GM23338 (cell line): Measurements from ENCODE around the gene EHD2. TPM values are rescaled to one million over a fixed set of nuclear protein-coding genes. Genes with fewer than 3 reads are reported as not detected.
A peak's percentile ranks its signal among the peaks of the same experiment; 100 is the strongest.

Experiments
- ATAC-seq: fragments of 200-7000 bp; cut with Tn5 transposase; 3 replicates; pipeline ENCODE4 v1.9.1; 2020
- DNase-seq: peaks from one replicate; pipeline ENCODE4 v3.0.0-alpha.2; 2015; ENCODE audit warnings: low spot score
- H2AFZ ChIP-seq: fragments of 200-600 bp; sonication (generic); 2 replicates; pipeline ENCODE4 v1.8.0; 2016; ENCODE audit warnings: antibody characterized with exemption, mild to moderate bottlenecking, moderate library complexity
- H3F3A ChIP-seq: fragments of 200-600 bp; sonication (generic); replicated peaks from 2 replicates; pipeline ENCODE4 v1.8.0; 2017; ENCODE audit warnings: antibody characterized with exemption, mixed run types, low read depth
- H3K27ac ChIP-seq: fragments of 200-600 bp; sonication (generic); 2 replicates; pipeline ENCODE4 v1.6.1; 2016; ENCODE audit warnings: low read depth
- H3K27me3 ChIP-seq: fragments of 200-600 bp; sonication (generic); 2 replicates; pipeline ENCODE4 v1.8.0; 2016; ENCODE audit warnings: mild to moderate bottlenecking, mixed run types, moderate library complexity; ENCODE audit not compliant: insufficient read depth
- H3K36me3 ChIP-seq: fragments of 200-600 bp; sonication (generic); 2 replicates; pipeline ENCODE4 v1.8.0; 2016; ENCODE audit warnings: mild to moderate bottlenecking; ENCODE audit not compliant: insufficient read depth
- H3K4me1 ChIP-seq: fragments of 200-600 bp; sonication (generic); 2 replicates; pipeline ENCODE4 v1.8.0; 2016; ENCODE audit warnings: mild to moderate bottlenecking, moderate library complexity; ENCODE audit not compliant: insufficient read depth
- H3K4me2 ChIP-seq: fragments of 200-600 bp; sonication (generic); 2 replicates; pipeline ENCODE4 v1.7.1; 2017; ENCODE audit warnings: mixed run types
- H3K4me3 ChIP-seq: fragments of 200-600 bp; sonication (generic); 2 replicates; pipeline ENCODE4 v1.6.1; 2016; ENCODE audit warnings: mixed run types
- H3K79me2 ChIP-seq: fragments of 200-600 bp; sonication (generic); replicated peaks from 2 replicates; pipeline ENCODE4 v1.8.0; 2017; ENCODE audit warnings: mild to moderate bottlenecking; ENCODE audit not compliant: insufficient read depth
- H3K9me2 ChIP-seq: fragments of 200-600 bp; sonication (generic); 2 replicates; pipeline ENCODE4 v1.8.0; 2017; ENCODE audit not compliant: insufficient read depth
- H4K20me1 ChIP-seq: fragments of 200-600 bp; sonication (generic); replicated peaks from 2 replicates; pipeline ENCODE4 v1.8.0; 2017; ENCODE audit warnings: mild to moderate bottlenecking; ENCODE audit not compliant: insufficient read depth
- H3K27ac Mint-ChIP-seq: 2 replicates; pipeline ENCODE4 v1.8.0; 2020; ENCODE audit warnings: inconsistent platforms, mild to moderate bottlenecking, moderate library complexity, mixed read lengths
- H3K27me3 Mint-ChIP-seq: 3 replicates; pipeline ENCODE4 v1.8.0; 2022; ENCODE audit warnings: low read depth, mild to moderate bottlenecking, moderate library complexity, mixed read lengths, inconsistent platforms; ENCODE audit not compliant: insufficient read depth, poor library complexity
- H3K36me3 Mint-ChIP-seq: 3 replicates; pipeline ENCODE4 v1.8.0; 2021; ENCODE audit warnings: low read depth, mild to moderate bottlenecking, inconsistent platforms, moderate library complexity, mixed read lengths
- H3K4me1 Mint-ChIP-seq: 3 replicates; pipeline ENCODE4 v1.8.0; 2020; ENCODE audit warnings: mild to moderate bottlenecking, inconsistent platforms, mixed read lengths
- H3K4me3 Mint-ChIP-seq: 3 replicates; pipeline ENCODE4 v1.8.0; 2021; ENCODE audit warnings: moderate library complexity, mild to moderate bottlenecking, inconsistent platforms, mixed read lengths
- H3K9me3 Mint-ChIP-seq: 3 replicates; pipeline ENCODE4 v1.8.0; 2020; ENCODE audit warnings: moderate library complexity, mild to moderate bottlenecking, inconsistent platforms, mixed read lengths
- CREB1 ChIP-seq: fragments of 250-450 bp; sonication (Bioruptor Pico); IDR thresholded peaks from 2 replicates; pipeline ENCODE4 v1.5.0; 2020; ENCODE audit warnings: low read depth, mild to moderate bottlenecking, moderate library complexity
- EZH2 ChIP-seq: fragments of 200-600 bp; sonication (generic); IDR thresholded peaks from one replicate; pipeline ENCODE4 v1.8.0; 2017; ENCODE audit warnings: antibody characterized with exemption, mild to moderate bottlenecking, low read depth; ENCODE audit not compliant: unreplicated experiment
- EZH2phosphoT487 ChIP-seq: fragments of 200-600 bp; sonication (generic); IDR thresholded peaks from one replicate; pipeline ENCODE4 v1.8.1; 2018; ENCODE audit warnings: antibody characterized with exemption; ENCODE audit not compliant: unreplicated experiment
- JUNB ChIP-seq: IDR thresholded peaks from one replicate; pipeline ENCODE4 v1.6.1; 2016; ENCODE audit warnings: antibody characterized with exemption; ENCODE audit not compliant: unreplicated experiment
- NANOG ChIP-seq: IDR thresholded peaks from 2 replicates; pipeline ENCODE4 v1.6.1; 2016; ENCODE audit warnings: antibody characterized with exemption, borderline replicate concordance
- POLR2AphosphoS5 ChIP-seq: IDR thresholded peaks from 2 replicates; pipeline ENCODE4 v1.6.1; 2016; ENCODE audit warnings: antibody characterized with exemption, low read depth
- REST ChIP-seq: IDR thresholded peaks from one replicate; pipeline ENCODE4 v1.6.1; 2018; ENCODE audit warnings: antibody characterized with exemption; ENCODE audit not compliant: unreplicated experiment
- ZNF114 ChIP-seq: fragments of 250-450 bp; sonication (Bioruptor Pico); IDR thresholded peaks from 2 replicates; pipeline ENCODE4 v1.5.0; 2020; ENCODE audit warnings: mild to moderate bottlenecking, moderate library complexity
- ZNF331 ChIP-seq: fragments of 250-450 bp; sonication (Bioruptor Pico); IDR thresholded peaks from 2 replicates; pipeline ENCODE4 v1.5.0; 2020; ENCODE audit warnings: low read depth, mild to moderate bottlenecking, moderate library complexity
- ZNF462 ChIP-seq: fragments of 250-450 bp; sonication (Bioruptor Pico); IDR thresholded peaks from 2 replicates; pipeline ENCODE4 v1.5.0; 2020; ENCODE audit warnings: mild to moderate bottlenecking, moderate library complexity
- long read RNA-seq: library from polyadenylated mRNA; unstranded; transcript quantifications from one replicate; pipeline ENCODE4 v2.0.0, GENCODE V29; 2020; ENCODE audit not compliant: unreplicated experiment
- polyA plus RNA-seq: library from polyadenylated mRNA; unstranded; fragments of >200 nt; fragmentation: Nextera tagmentation; extraction: Ambion mirVana; gene quantifications from 2 replicates; pipeline ENCODE4 v1.2.1, GENCODE V29; 2016
- total RNA-seq: library from RNA; depleted of rRNA; stranded (reverse); fragments of >200 nt; shearing (Covaris generic); gene quantifications from 2 replicates; pipeline ENCODE4 v1.2.3, GENCODE V29; 2014; rRNA removed
- TF ChIP-seq, protein P1 (sequence below), 2 experiments: fragments of 200-600 bp in 1 of 2; sonication (generic) in 1 of 2; conservative IDR thresholded peaks; 2 replicates each; pipeline versions ENCODE4 v1.5.1 to v1.6.1; 2016 to 2017; ENCODE audit warnings: antibody characterized with exemption in 2 of 2, low read depth in 2 of 2, mild to moderate bottlenecking in 2 of 2, moderate library complexity in 1 of 2

EHD2 gene
- total RNA-seq, result 10.8 and 11.7 TPM in 2 replicates
- polyA plus RNA-seq, result 6.6 TPM in 2 replicates
- long read RNA-seq, partial matches to known transcripts, result 0 of 2 reads
- long read RNA-seq, other reads (novel, unspliced or antisense), result 2 of 2 reads

GRCh38 chr19:47713046-47714021 lies at the start of gene EHD2:
TSS of gene EHD2 (plus strand) at chr19:47713422. CDS start at chr19:47716613, 3,191 bp downstream.
- H3K27ac Mint-ChIP-seq, result no peak within 1 kb of the TSS
- Histone ChIP-seq H3F3A (no peaks in the 10 kb centered on the region; the same call in 1 of the 2 replicates), H3K4me1 (no peaks in the 10 kb centered on the region; the same call in 1 of the 2 replicates), H3K9me2 (no peaks in the 10 kb centered on the region), H3K36me3 (no peaks in the 10 kb centered on the region), H3K79me2 (no peaks in the 10 kb centered on the region), H2AFZ (peak within 1 kb of the TSS; percentile 90), H4K20me1 (no peaks in the 10 kb centered on the region), H3K27ac (no peak within 1 kb of the TSS), H3K4me3 (peak within 1 kb of the TSS; percentile 60), H3K4me2 (peak within 1 kb of the TSS; percentile 78), H3K27me3 (no peaks in the 10 kb centered on the region)
- H3K27me3 Mint-ChIP-seq, result peaks cover 19% of the 10 kb centered on the region
- peaks cover 2% of the 10 kb centered on the region; the same call in 1 of the 3 replicates for H3K4me1 Mint-ChIP-seq
- H3K9me3 Mint-ChIP-seq, result peaks cover 21% of the 10 kb centered on the region
- DNase-seq (peak; percentile 78), ATAC-seq (peak; percentile 89)
- no peak for TF ChIP-seq EZH2
- TF ChIP-seq NANOG, result no peak
- TF ChIP-seq EZH2phosphoT487, result no peak
- TF ChIP-seq POLR2AphosphoS5, result peak; percentile 56
- TF ChIP-seq ZNF462, result no peak
- no peak for TF ChIP-seq ZNF114
- no peak for TF ChIP-seq ZNF331 (CRISPR knock-in tag)
- TF ChIP-seq, protein P1, sequence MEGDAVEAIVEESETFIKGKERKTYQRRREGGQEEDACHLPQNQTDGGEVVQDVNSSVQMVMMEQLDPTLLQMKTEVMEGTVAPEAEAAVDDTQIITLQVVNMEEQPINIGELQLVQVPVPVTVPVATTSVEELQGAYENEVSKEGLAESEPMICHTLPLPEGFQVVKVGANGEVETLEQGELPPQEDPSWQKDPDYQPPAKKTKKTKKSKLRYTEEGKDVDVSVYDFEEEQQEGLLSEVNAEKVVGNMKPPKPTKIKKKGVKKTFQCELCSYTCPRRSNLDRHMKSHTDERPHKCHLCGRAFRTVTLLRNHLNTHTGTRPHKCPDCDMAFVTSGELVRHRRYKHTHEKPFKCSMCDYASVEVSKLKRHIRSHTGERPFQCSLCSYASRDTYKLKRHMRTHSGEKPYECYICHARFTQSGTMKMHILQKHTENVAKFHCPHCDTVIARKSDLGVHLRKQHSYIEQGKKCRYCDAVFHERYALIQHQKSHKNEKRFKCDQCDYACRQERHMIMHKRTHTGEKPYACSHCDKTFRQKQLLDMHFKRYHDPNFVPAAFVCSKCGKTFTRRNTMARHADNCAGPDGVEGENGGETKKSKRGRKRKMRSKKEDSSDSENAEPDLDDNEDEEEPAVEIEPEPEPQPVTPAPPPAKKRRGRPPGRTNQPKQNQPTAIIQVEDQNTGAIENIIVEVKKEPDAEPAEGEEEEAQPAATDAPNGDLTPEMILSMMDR (conservative IDR thresholded peaks at IDR 0.05; ENCODE audit: low read depth in 2 of 2), result peak; percentile 75 to 83
- TF ChIP-seq CREB1 (CRISPR knock-in tag), result no peak
- no peak for TF ChIP-seq JUNB
- TF ChIP-seq REST, result no peak
- peak within 1 kb of the TSS; percentile 64 for H3K4me3 Mint-ChIP-seq
- peaks cover 19% of the 10 kb centered on the region for H3K36me3 Mint-ChIP-seq
